GM19438 (cell line): Measurements from ENCODE around the gene GFI1B.
"Not testable (repeated sequence)": the region's sequence is repeated elsewhere in the genome, so short reads cannot be mapped to it uniquely, and the experiment has no call there.

Experiments
- ATAC-seq: cut with Tn5 transposase; IDR thresholded peaks from one replicate; pipeline ENCODE4 v1.9.1; 2021; ENCODE audit warnings: low read depth; ENCODE audit not compliant: unreplicated experiment

GFI1B gene

GRCh38 chr9:132989414-132989996 is 11.0 kb downstream of the GFI1B start:
- no peak for ATAC-seq

DNA sequence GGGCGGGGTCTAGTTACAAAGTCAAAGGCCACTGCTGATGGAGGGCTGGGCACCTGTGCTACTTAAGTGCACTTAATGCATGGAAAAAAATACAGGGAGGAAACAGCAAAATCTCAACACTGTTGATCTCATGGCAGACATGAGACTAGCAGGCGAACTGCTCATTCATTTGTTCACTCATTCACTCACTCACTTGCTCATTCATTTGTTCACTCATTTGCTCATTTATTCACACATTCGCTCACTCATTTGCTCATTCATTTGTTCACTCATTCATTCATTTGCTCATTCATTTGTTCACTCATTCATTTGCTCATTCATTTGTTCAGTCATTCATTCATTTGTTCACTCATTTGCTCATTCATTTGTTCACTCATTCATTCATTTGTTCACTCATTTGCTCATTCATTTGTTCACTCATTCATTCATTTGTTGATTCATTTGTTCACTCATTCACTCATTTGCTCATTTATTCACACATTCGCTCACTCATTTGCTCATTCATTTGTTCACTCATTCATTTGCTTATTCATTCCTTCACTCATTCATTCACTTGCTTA is 11.6 kb downstream of the GFI1B start:
- not testable (repeated sequence) for ATAC-seq

- ATAC-seq: no peak
Measured at GRCh38 chr9:132990781-132991180, 12.3 kb downstream of the GFI1B start.

GRCh38 chr9:132991351-132992300 is 13.1 kb downstream of the GFI1B start:
- no peak for ATAC-seq

DNA sequence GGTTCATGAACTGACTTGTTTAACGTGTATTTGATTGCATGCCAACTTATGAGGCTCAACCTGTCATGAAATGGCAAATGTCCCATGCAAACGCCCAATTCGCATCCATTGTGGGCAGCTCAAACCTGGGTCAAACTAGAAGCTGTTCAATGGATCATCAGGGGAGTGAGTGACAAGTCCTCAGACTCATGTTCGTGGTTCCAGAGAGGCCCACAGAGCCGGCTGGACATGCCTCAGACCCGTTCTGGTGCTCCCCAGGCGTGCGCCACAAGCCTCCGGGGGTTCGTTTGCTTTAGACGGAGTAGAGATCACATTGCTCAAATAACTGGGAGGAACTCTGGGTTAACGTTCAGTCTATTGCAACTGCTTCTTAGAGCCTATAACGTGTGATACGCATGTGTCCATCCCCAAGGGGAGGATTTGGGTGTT is 15.0 kb downstream of the GFI1B start:
- ATAC-seq: no peak

- ATAC-seq: peak; percentile 79
Measured at GRCh38 chr9:132994410-132995120, 16.1 kb downstream of the GFI1B start.

- no peak for ATAC-seq
Measured at GRCh38 chr9:132995121-132995420, 16.6 kb downstream of the GFI1B start.

- ATAC-seq: no peak
Measured at GRCh38 chr9:132995879-132996278, 17.4 kb downstream of the GFI1B start.

DNA sequence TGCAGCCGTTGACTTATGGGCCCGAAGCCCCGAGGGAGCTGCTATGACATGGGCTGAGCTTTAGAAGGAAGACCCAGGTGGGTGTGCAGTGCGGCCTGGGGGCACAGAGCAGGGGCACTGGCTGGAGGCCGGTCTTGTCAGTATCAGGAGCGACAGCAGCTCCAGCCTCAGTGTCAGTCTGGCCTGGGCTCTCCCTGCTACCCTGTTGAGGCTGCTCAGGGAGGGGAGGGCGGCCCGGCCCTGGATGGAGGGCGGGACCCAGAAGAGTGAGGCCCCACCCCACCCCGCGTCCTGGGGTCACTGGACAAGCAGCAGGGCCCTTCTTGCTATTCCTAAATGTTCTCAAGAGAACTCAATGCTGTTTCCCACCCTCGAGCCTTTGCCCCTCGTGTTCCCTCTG is 18.0 kb downstream of the GFI1B start:
- no peak for ATAC-seq

DNA sequence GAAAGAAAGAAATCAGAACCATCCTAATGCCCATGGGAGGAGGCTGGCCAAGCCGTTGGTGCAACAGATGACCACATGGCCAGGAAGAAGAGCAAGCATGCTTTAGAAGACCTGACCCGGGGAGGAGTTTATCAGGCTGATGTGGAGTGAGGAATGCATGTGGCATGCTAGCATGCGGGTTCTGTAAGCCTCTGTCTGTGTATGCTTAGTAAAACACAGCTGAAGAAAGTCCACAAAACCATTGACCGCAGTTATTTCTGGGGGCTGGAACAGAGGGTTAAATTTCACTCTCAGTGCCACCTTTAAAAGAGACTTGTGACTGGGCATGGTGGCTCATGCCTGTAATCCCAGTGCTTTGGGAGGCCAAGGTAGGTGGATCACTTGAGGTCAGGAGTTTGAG is 19.1 kb downstream of the GFI1B start:
- no peak for ATAC-seq

DNA sequence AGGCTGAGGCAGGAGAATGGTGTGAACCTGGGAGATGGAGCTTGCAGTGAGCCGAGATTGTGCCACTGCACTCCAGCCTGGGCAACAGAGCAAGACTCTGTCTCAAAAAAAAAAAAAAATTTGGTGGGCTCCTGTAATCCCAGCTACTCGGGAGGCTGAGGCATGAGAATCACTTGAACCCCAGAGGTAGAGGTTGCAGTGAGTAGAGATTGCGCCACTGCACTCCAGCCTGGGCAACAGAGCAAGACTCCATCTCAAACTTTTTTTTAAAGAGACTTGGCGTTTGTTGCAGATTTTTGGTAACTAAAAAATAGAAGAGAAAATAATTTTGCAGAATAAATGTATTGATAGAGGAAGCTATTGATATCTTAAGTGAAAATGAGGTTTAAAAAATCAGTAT is 19.7 kb downstream of the GFI1B start:
- ATAC-seq: not testable (repeated sequence)

GRCh38 chr9:132998831-132999635 is 20.5 kb downstream of the GFI1B start:
- ATAC-seq: no peak

DNA sequence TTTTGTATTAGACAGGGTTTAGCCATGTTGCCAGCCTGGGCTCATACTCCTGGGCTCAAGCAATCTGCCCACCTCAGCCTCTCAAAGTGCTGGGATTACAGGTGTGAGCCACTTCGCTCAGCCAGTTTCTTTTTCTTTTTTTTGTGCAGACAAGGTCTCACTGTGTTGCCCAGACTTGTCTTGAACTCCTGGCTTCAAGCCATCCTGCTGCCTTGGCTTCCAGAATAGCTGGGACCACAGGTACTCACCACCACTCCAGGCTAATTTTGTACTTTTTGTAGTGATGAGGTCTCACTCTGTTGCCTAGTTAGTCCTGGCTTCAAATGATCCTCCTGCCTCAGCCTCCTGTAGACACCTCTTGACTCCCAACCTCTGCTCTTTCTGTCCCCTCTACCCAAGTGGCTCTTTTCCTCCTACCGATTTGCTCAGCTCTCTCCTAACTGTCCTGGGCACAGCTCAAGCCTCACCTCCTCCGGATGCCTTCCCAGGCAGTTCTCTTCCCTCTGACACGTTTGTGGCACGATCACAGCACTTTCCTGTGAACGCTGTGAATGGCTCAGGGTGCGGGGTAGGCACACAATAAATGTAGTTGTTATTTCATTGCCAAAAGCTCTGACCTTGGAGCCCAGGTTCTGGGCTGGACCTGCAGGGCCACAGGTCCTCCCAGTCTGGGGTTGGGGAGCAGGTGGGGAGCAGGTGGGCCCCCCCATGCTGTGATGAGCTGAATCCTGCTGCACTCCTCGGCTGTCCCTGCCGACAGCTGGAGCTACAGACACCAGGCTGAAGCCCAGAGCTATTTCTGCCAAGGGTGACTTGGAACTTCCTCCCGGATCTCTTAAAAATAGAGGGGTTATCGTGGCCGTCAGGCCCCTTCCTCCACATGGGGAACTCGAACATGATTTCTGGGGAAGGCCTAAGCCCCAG is 23.9 kb downstream of the GFI1B start:
- no peak for ATAC-seq

- no peak for ATAC-seq
Measured at GRCh38 chr9:133003071-133003461, 24.6 kb downstream of the GFI1B start.

GRCh38 chr9:133003671-133004090 is 25.2 kb downstream of the GFI1B start:
- no peak for ATAC-seq

GRCh38 chr9:133004091-133004998 is 25.9 kb downstream of the GFI1B start:
- ATAC-seq: no peak

DNA sequence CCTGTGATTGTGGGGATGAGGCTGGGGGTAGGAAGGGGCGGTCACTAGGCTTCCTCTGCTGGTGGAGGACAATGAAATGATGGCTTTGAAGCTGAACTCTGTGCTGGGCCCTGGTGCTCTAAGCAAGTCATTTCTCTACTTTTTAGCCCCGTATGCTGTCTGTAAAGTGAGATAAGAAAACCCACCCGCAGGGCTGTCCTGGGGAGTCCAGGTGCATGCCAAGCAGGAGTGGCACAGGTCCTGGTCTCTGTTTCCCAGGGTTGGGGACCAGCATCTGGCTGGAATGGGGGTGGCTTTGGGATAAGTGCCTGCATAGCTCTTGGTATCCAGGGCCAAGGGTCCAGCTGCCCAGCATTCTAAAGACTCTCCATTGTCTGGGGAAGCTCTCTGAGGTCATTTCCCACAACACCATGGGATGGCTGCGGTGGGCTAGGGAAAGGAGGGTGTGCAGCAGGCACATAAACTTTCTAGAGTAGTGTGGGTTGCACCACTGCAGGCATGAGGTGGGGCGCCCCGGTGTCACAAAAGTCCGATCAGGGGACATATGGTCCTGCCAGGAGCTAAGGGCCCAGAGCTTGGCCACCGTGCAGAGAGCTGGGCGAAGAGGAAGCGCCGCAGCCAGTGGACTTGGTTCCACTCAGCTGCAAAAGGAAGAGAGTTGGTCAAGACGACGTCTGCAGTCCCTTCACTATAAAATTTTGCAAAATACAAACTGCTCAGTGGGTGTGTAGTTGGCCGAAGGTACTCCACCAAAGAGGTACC is 26.7 kb downstream of the GFI1B start:
- ATAC-seq: no peak

- no peak for ATAC-seq
Measured at GRCh38 chr9:133005957-133006356, 27.5 kb downstream of the GFI1B start.
